Fibroblast of upper back skin (primary cell): ENCODE data around the gene ERP27.

ENCODE experiments used
- DNase-seq: peaks from one replicate; pipeline ENCODE4 v3.0.0-alpha.2; 2013

Gene ERP27

GRCh38 chr12:14934511-14934910 is 3.8 kb downstream of the ERP27 start:
- DNase-seq = no peak

- no peak for DNase-seq
Measured at GRCh38 chr12:14931791-14932560, 6.4 kb downstream of the ERP27 start.

- DNase-seq = no peak
Measured at GRCh38 chr12:14931359-14931758, 7.0 kb downstream of the ERP27 start.

DNA sequence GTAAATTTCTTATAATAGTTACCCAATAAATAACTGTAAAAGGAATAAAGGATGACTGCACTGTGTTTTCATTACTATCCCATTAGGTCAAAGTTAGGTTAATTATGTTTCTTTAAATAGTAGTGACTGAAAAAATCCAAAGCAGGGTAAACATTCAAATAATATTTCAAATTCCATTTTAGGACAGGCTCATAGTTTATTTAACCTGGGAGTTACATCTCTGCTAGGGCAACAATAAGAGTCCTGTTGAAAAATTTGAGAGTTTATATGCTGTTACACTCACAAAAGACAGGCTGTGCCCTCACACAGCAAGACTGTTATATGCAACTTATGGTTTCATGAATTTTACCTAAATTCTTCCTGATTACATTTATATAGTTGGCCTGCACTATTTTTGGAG is 8.0 kb downstream of the ERP27 start:
- no peak for DNase-seq

DNA sequence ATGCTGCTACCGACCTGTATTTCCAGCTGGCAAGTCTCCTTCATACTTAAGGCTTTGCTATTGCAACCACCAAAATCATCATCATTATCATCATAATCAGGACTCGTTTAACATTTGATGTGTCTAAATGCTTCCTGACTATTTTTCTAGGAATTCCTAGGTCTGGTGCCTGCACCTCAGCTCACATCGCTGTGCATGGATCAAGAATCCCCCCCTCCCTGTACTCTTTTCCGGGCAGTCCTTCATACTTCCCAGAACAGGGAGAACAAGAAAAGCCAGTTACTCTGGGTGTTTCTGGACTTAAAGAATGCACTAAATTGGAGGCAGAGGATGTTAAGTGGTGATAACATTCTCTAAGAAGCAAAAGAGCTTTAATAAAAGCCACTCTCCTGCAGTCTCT is 9.4 kb downstream of the ERP27 start:
- no peak for DNase-seq

DNA sequence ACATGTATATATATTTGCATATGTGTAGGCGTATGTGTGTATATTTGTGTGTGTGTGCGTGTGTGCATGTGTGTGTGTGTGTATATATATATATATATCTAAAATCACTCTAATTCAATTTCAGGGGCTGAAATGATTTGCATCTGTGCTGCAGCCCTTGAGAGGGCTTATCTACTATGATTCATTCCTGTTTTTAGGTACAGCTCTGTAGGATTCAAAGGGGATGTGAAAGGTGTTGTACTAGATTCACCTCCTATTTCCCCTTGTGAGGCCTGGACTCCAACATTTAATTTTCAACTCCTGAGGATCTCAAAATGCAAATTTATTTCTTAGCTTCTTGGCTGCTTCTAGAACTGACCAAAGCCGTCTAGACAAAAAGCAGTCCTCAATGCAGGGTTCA is 11.1 kb downstream of the ERP27 start:
- DNase-seq = no peak

- no peak for DNase-seq
Measured at GRCh38 chr12:14924541-14924940, 13.8 kb downstream of the ERP27 start.

- DNase-seq = no peak
Measured at GRCh38 chr12:14923944-14924343, 14.4 kb downstream of the ERP27 start.

GRCh38 chr12:14921218-14921617 is 17.1 kb downstream of the ERP27 start:
- DNase-seq = no peak

- no peak for DNase-seq
Measured at GRCh38 chr12:14920475-14921126, 17.7 kb downstream of the ERP27 start.

DNA sequence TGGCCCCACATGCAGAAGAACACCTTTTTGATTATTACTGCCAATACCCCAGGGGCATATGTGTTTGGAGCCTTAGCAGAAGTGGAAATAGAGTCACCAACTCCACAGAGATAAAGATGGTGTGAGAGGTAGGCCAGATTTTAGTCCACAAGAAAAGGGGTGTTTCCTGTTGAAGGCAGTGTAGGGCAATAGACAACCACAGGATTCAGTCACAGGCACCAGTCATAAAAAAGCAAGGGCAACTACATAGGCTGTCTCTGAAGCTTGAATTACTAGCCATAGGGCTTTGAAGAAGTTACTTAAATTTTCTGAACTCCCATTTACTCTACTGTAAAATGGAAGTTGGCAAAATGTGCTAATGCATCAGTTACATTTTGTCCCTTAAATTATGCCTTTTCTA is 18.9 kb downstream of the ERP27 start:
- no peak for DNase-seq

GRCh38 chr12:14915736-14916135 is 22.6 kb downstream of the ERP27 start:
- no peak for DNase-seq

GRCh38 chr12:14913381-14913781 is 25.0 kb downstream of the ERP27 start:
- no peak for DNase-seq

DNA sequence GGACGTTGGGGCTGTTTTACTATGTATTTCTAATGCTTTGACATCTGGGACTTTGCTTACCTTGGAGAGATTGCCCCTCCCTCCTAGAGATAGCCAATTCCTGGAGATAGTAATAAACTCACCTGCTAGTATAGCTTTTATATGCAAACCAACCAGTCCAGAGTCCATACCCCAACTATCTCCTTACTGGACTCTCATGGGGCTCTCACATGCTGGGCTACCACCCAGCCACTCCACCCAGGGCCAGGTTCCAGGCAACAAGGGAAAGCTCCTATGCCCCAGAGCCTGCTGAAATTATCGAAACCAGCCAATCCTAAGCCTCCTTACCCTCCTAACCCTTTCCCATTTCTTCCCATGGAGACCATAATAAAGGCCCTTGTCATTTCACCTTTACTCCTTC is 27.2 kb downstream of the ERP27 start:
- no peak for DNase-seq

DNA sequence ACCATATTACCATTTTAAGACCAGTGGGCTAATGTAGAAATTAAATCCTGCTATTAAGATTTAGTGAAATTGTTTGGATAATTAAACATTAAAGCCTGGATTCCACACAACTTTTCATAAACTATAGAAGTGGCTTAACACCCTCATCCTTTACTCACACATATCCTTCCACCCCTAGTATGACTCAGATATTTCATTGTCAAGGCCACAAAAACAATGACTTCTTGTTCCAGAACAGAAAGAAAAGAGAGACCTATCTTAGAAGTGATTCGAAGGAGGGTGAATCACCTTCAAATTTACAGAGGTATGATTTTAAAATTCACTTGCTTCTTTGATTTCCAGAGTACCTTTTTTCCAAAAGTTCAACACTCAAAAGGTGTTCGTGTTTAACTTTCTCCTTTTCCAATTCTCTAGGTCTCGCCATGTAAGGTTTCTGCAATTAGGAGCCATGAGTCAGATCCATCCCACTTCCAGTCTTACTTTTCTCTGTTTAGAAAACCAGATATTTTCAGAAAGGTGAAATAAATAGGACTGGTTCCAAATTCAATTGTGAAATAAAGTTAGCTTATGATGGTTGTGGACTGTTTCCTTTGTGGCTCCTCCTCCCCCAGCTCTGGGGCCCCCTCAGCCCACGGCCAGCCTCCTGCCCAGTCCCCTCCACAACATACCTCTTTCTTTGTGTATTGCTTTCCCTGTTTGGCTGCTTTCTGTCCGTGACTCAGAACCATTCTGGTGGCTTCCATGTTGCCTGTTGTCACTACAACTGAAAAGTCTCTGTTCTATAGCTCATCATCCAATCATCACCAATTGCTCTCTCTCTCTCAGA is 28.0 kb downstream of the ERP27 start:
- DNase-seq = no peak

GRCh38 chr12:14907953-14908352 is 30.4 kb downstream of the ERP27 start:
- DNase-seq = no peak

DNA sequence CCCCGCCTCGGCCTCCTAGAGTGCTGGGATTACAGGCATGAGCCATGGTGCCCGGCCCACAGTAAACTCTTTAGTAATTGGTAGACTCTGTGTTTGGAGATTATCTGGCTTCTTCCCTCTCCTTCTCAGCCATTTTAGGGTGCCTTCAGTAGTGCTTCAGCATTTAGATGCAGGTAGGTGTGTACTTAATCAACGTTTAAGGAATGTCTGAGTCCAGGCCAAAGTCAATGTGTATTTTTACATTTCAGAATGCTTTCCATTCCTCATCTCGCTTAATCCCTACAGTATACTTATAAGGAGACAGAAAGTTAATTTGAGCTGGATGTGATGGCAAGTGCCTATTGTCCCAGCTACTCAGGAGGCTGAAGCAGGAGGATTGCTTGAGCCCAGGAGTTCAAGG is 32.2 kb downstream of the ERP27 start:
- no peak for DNase-seq

- DNase-seq = no peak
Measured at GRCh38 chr12:14905269-14906004, 32.9 kb downstream of the ERP27 start.

- no peak for DNase-seq
Measured at GRCh38 chr12:14904854-14905253, 33.5 kb downstream of the ERP27 start.

- DNase-seq = no peak
Measured at GRCh38 chr12:14903386-14904098, 34.8 kb downstream of the ERP27 start.

- DNase-seq = peak; percentile 28
Measured at GRCh38 chr12:14902465-14902864, 35.9 kb downstream of the ERP27 start.

DNA sequence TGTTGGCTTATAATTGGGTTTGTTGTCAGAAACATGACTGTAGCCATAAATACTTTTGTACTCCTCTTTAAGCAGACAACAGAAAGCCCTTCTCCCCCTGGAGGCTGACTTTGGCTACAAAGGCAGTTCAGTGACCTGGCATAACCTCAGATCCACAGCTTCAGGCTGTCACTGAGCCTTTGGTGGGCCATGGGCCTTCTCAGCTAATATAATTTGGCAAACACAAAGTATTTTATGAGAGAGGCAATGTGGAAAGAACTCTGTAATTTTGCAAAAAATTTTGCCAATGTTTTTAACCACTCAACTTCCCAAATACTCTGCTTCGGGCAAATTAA is 37.1 kb downstream of the ERP27 start:
- DNase-seq = no peak
